H9 (cell line): ENCODE measurements around the gene SLC35F3. TPM values are rescaled to one million over a fixed set of nuclear protein-coding genes. Genes with fewer than 3 reads are reported as not detected.

ENCODE experiments used
- DNase-seq: peaks from one replicate; pipeline ENCODE4 v3.0.0-alpha.2; 2017
- H2AFZ ChIP-seq: one replicate; pipeline ENCODE4 v1.6.1; 2013; ENCODE audit warnings: mild to moderate bottlenecking, low read length, control low read depth, moderate library complexity
- H2AK5ac ChIP-seq: 2 replicates; pipeline ENCODE4 v1.6.1; 2013; ENCODE audit warnings: low read length, control low read depth, mixed read lengths; ENCODE audit not compliant: insufficient read length
- H2BK120ac ChIP-seq: one replicate; pipeline ENCODE4 v1.6.1; 2013; ENCODE audit warnings: low read depth, mild to moderate bottlenecking, low read length, control low read depth, inconsistent platforms; ENCODE audit not compliant: poor library complexity, severe bottlenecking
- H2BK12ac ChIP-seq: 2 replicates; pipeline ENCODE4 v1.6.1; 2013; ENCODE audit warnings: low read length, control low read depth, mixed read lengths, low read depth; ENCODE audit not compliant: insufficient read length
- H2BK15ac ChIP-seq: 2 replicates; pipeline ENCODE4 v1.6.1; 2013; ENCODE audit warnings: low read depth, low read length, control low read depth
- H2BK20ac ChIP-seq: one replicate; pipeline ENCODE4 v1.6.1; 2013; ENCODE audit warnings: low read depth, mild to moderate bottlenecking, low read length, control low read depth, inconsistent platforms; ENCODE audit not compliant: poor library complexity, severe bottlenecking
- H2BK5ac ChIP-seq: 2 replicates; pipeline ENCODE4 v1.6.1; 2013; ENCODE audit warnings: low read length, control low read depth, mixed read lengths; ENCODE audit not compliant: insufficient read length
- H3K14ac ChIP-seq: 2 replicates; pipeline ENCODE4 v1.6.1; 2013; ENCODE audit warnings: low read length, control low read depth; ENCODE audit not compliant: insufficient read depth
- H3K18ac ChIP-seq: 2 replicates; pipeline ENCODE4 v1.6.1; 2013; ENCODE audit warnings: low read depth, mild to moderate bottlenecking, mixed read lengths, low read length, control low read depth; ENCODE audit not compliant: insufficient read length
- H3K23ac ChIP-seq: 2 replicates; pipeline ENCODE4 v1.6.1; 2013; ENCODE audit warnings: low read length, control low read depth, mixed read lengths, low read depth; ENCODE audit not compliant: insufficient read length
- H3K23me2 ChIP-seq: 2 replicates; pipeline ENCODE4 v1.6.1; 2013; ENCODE audit warnings: low read depth, mild to moderate bottlenecking, mixed read lengths, low read length, control low read depth; ENCODE audit not compliant: insufficient read length, poor library complexity, severe bottlenecking
- H3K27ac ChIP-seq: 2 replicates; pipeline ENCODE4 v1.5.1; 2013; ENCODE audit warnings: low read length, control low read depth, mixed read lengths, low read depth; ENCODE audit not compliant: insufficient read length
- H3K27me3 ChIP-seq: 2 replicates; pipeline ENCODE4 v1.6.1; 2013; ENCODE audit warnings: low read length, control low read depth, inconsistent platforms; ENCODE audit not compliant: insufficient read depth
- H3K4ac ChIP-seq: 2 replicates; pipeline ENCODE4 v1.6.1; 2013; ENCODE audit warnings: low read depth, mild to moderate bottlenecking, control low read depth, inconsistent platforms, low read length, moderate library complexity
- H3K4me1 ChIP-seq: 2 replicates; pipeline ENCODE4 v1.6.1; 2013; ENCODE audit warnings: low read length, control low read depth, inconsistent platforms; ENCODE audit not compliant: insufficient read depth
- H3K4me2 ChIP-seq: 2 replicates; pipeline ENCODE4 v1.6.1; 2013; ENCODE audit warnings: low read length, control low read depth, mixed read lengths; ENCODE audit not compliant: insufficient read length, insufficient read depth
- H3K56ac ChIP-seq: 2 replicates; pipeline ENCODE4 v1.6.1; 2013; ENCODE audit warnings: low read depth, mild to moderate bottlenecking, mixed read lengths, low read length, control low read depth; ENCODE audit not compliant: insufficient read length
- H3K79me1 ChIP-seq: 2 replicates; pipeline ENCODE4 v1.6.1; 2013; ENCODE audit warnings: low read depth, mild to moderate bottlenecking, moderate library complexity, low read length, control low read depth, inconsistent platforms; ENCODE audit not compliant: insufficient read depth, poor library complexity, severe bottlenecking
- H3K79me2 ChIP-seq: 2 replicates; pipeline ENCODE4 v1.6.1; 2013; ENCODE audit warnings: low read length, control low read depth, inconsistent platforms; ENCODE audit not compliant: insufficient read depth
- H3K9ac ChIP-seq: 2 replicates; pipeline ENCODE4 v1.6.1; 2013; ENCODE audit warnings: low read length, control low read depth, mixed read lengths; ENCODE audit not compliant: insufficient read length; ENCODE audit errors: extremely low read depth
- H3K9me3 ChIP-seq: one replicate; pipeline ENCODE4 v1.6.1; 2013; ENCODE audit warnings: low read depth, low read length, inconsistent platforms; ENCODE audit not compliant: control insufficient read depth
- H3T11ph ChIP-seq: one replicate; pipeline ENCODE4 v1.6.1; 2013; ENCODE audit warnings: mild to moderate bottlenecking, low read length, control low read depth, inconsistent platforms
- H4K20me1 ChIP-seq: one replicate; pipeline ENCODE4 v1.6.1; 2013; ENCODE audit not compliant: control insufficient read depth, insufficient read length, insufficient read depth
- H4K5ac ChIP-seq: 2 replicates; pipeline ENCODE4 v1.6.1; 2013; ENCODE audit warnings: low read depth, mild to moderate bottlenecking, mixed read lengths, low read length, control low read depth; ENCODE audit not compliant: insufficient read length
- H4K8ac ChIP-seq: replicated peaks from 2 replicates; pipeline ENCODE4 v1.6.1; 2013; ENCODE audit warnings: low read length, control low read depth, mixed read lengths, low read depth; ENCODE audit not compliant: insufficient read length
- H4K91ac ChIP-seq: 2 replicates; pipeline ENCODE4 v1.6.1; 2013; ENCODE audit warnings: low read depth, mild to moderate bottlenecking, moderate library complexity, mixed read lengths, low read length, control low read depth; ENCODE audit not compliant: insufficient read length
- H3K27ac Mint-ChIP-seq, 3 experiments: 2 replicates in 2 of 3; 3 replicates in 1 of 3; pipeline ENCODE4 v1.8.0; 2020 to 2021; ENCODE audit warnings: mixed read lengths in 3 of 3, mild to moderate bottlenecking in 1 of 3, moderate library complexity in 1 of 3
- H3K27me3 Mint-ChIP-seq: 2 replicates; pipeline ENCODE4 v1.8.0; 2021; ENCODE audit warnings: low read depth, mild to moderate bottlenecking, moderate library complexity, mixed read lengths
- H3K36me3 Mint-ChIP-seq, 3 experiments: 2 replicates in 2 of 3; 3 replicates in 1 of 3; pipeline ENCODE4 v1.8.0; 2020 to 2021; ENCODE audit warnings: low read depth in 3 of 3, mixed read lengths in 3 of 3; ENCODE audit not compliant: insufficient read depth in 1 of 3
- H3K4me1 Mint-ChIP-seq, 2 experiments: 2 replicates each; pipeline ENCODE4 v1.8.0; 2020; ENCODE audit warnings: mixed read lengths in 2 of 2
- H3K4me3 Mint-ChIP-seq, 2 experiments: 2 replicates in 1 of 2; 3 replicates in 1 of 2; pipeline ENCODE4 v1.8.0; 2020 to 2021; ENCODE audit warnings: mild to moderate bottlenecking in 2 of 2, mixed read lengths in 2 of 2, moderate library complexity in 1 of 2
- H3K9me3 Mint-ChIP-seq, 2 experiments: 2 replicates in 1 of 2; 3 replicates in 1 of 2; pipeline ENCODE4 v1.8.0; 2020; ENCODE audit warnings: mild to moderate bottlenecking in 2 of 2, mixed read lengths in 2 of 2, moderate library complexity in 1 of 2
- CTCF ChIP-seq: fragments of 200-600 bp; sonication (generic); conservative IDR thresholded peaks from 3 replicates; pipeline ENCODE4 v1.8.0; 2021; ENCODE audit warnings: antibody characterized with exemption, mild to moderate bottlenecking
- WGBS: extraction: QIAGEN DNeasy Blood & Tissue Kit; methylation state at CpG from one replicate; pipeline ENCODE4 v1.1.7; 2013; ENCODE audit warnings: missing lambda C conversion rate, low lambda C conversion rate, mixed read lengths; ENCODE audit not compliant: insufficient read length; ENCODE audit errors: extremely low coverage; 5-methylcytosine and 5-hydroxymethylcytosine counted together
- total RNA-seq: library from RNA; stranded (reverse); gene quantifications from 2 replicates; pipeline ENCODE4 v1.2.1, GENCODE V29; 2021

The SLC35F3 gene
- total RNA-seq, 1 experiment from 2014 or later, result 0.81 TPM

GRCh38 chr1:233933339-233933738 lies 28.9 kb downstream of the SLC35F3 start:
- no peak overlapping the region for H3K56ac ChIP-seq
- no peaks in the 10 kb centered on the region for H3K79me1 ChIP-seq
- no peak for DNase-seq
- H3K23ac ChIP-seq, result no peak overlapping the region
- no peak overlapping the region for H2BK20ac ChIP-seq
- H3K9ac ChIP-seq, result no peak overlapping the region
- no peaks in the 10 kb centered on the region for H3K27me3 ChIP-seq
- Mint-ChIP-seq H3K4me1 (no peaks in the 10 kb centered on the region), H3K27me3 (peaks cover 27% of the 10 kb centered on the region), H3K4me3 (no peak overlapping the region), H3K9me3 (no peaks in the 10 kb centered on the region), H3K27ac (no peak overlapping the region), H3K36me3 (no peaks in the 10 kb centered on the region)
- no peak overlapping the region for H2BK120ac ChIP-seq
- H3K14ac ChIP-seq, result no peak overlapping the region
- H4K91ac ChIP-seq, result no peak overlapping the region
- H3K79me2 ChIP-seq, result no peaks in the 10 kb centered on the region
- no peak overlapping the region for H2BK12ac ChIP-seq
- H2AK5ac ChIP-seq, result no peak overlapping the region
- no peak overlapping the region for H2AFZ ChIP-seq
- no peak overlapping the region for H4K8ac ChIP-seq
- no peaks in the 10 kb centered on the region for H3K9me3 ChIP-seq
- H3K4me1 ChIP-seq, result no peaks in the 10 kb centered on the region
- no peak overlapping the region for H4K5ac ChIP-seq
- H3K4me2 ChIP-seq, result no peak overlapping the region
- no peak overlapping the region for H3K4ac ChIP-seq
- no peak for TF ChIP-seq CTCF
- no peak overlapping the region for H2BK15ac ChIP-seq
- H2BK5ac ChIP-seq, result no peak overlapping the region
- no peak overlapping the region for H3T11ph ChIP-seq
- H3K23me2 ChIP-seq, result no peaks in the 10 kb centered on the region
- no peaks in the 10 kb centered on the region for H4K20me1 ChIP-seq
- H3K27ac ChIP-seq, result no peak overlapping the region
- WGBS, result no CpG with 5 or more reads among the region's 4 CpGs
- no peak overlapping the region for H3K18ac ChIP-seq
